Measurements from ENCODE around the gene HORMAD2. TPM values are rescaled to one million over a fixed set of nuclear protein-coding genes. Genes with fewer than 3 reads are reported as not detected.

The HORMAD2 gene
- total RNA-seq, 4 donors from 2014 or later = not detected

- Histone ChIP-seq H3K9me3 (no peaks in the 10 kb centered on the region), H3K27ac (no peak overlapping the region), H3K4me3 (replicated peaks in 1 of 3) (no peak overlapping the region), H3K4me1 (peaks cover 0 to 4% of the 10 kb centered on the region in 2 donors), H3K27me3 (no peaks in the 10 kb centered on the region), H3K36me3 (no peaks in the 10 kb centered on the region)
- intact Hi-C loops (cut with DNase I) = no loop called here
- TF ChIP-seq, protein P1, sequence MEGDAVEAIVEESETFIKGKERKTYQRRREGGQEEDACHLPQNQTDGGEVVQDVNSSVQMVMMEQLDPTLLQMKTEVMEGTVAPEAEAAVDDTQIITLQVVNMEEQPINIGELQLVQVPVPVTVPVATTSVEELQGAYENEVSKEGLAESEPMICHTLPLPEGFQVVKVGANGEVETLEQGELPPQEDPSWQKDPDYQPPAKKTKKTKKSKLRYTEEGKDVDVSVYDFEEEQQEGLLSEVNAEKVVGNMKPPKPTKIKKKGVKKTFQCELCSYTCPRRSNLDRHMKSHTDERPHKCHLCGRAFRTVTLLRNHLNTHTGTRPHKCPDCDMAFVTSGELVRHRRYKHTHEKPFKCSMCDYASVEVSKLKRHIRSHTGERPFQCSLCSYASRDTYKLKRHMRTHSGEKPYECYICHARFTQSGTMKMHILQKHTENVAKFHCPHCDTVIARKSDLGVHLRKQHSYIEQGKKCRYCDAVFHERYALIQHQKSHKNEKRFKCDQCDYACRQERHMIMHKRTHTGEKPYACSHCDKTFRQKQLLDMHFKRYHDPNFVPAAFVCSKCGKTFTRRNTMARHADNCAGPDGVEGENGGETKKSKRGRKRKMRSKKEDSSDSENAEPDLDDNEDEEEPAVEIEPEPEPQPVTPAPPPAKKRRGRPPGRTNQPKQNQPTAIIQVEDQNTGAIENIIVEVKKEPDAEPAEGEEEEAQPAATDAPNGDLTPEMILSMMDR (IDR thresholded peaks at IDR 0.05) = no peak
- TF ChIP-seq POLR2A (IDR thresholded peaks at IDR 0.05) = no peak
- no peak for DNase-seq
Observed at GRCh38 chr22:30219668-30220278, 139.5 kb downstream of the HORMAD2 start.

DNA sequence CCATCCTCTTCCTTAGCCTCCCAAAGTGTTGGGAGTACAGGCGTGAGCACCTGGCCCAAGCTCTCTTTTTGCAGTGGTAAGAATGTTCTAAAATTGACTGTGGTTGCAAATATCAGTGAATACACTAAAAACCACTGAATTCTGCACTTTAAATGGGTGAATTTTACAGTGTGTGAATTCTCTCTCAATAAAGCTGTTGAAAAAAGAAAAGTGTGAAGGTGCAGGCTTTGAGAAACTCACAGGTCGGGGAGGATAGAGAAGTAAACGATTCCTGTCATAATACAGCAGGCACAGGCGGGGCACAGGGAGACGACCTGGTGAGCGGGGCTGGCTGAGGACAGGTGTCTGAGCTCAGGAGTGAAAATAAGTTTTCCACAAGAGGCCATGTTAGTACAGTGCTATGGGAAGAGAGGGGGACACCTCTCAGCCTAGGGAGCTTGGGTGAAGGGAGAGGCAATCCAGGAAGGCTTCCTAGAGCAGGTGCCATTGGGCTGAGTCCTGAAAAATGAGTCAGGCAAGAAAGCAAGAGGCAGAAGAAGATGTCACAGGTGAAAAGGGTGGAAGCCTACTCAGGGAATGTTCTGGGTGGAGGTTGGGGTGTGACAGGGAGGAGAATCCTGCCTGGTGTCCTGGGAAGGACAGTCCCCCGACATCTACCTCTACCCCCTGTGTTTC, 140.2 kb downstream of the HORMAD2 start:
- H3K36me3 ChIP-seq = no peaks in the 10 kb centered on the region
- H3K27me3 ChIP-seq = no peaks in the 10 kb centered on the region
- no peak for DNase-seq
- no peak overlapping the region for H3K4me3 ChIP-seq (replicated peaks in 1 of 3)
- H3K4me1 ChIP-seq = peaks cover 0 to 4% of the 10 kb centered on the region in 2 donors
- no peak for TF ChIP-seq POLR2A (IDR thresholded peaks at IDR 0.05)
- TF ChIP-seq, protein P1 (IDR thresholded peaks at IDR 0.05) = no peak
- 81 to 85% methylated on average over 7 of the region's 7 CpGs for WGBS, 2 donors
- intact Hi-C loops (cut with DNase I) = no loop called here
- H3K9me3 ChIP-seq = no peaks in the 10 kb centered on the region
- H3K27ac ChIP-seq = no peak overlapping the region

GRCh38 chr22:30221121-30221992, 141.1 kb downstream of the HORMAD2 start:
- TF ChIP-seq, protein P1 (IDR thresholded peaks at IDR 0.05) = no peak
- no peak for TF ChIP-seq POLR2A (IDR thresholded peaks at IDR 0.05)
- Histone ChIP-seq H3K27ac (no peak overlapping the region), H3K4me3 (replicated peaks in 1 of 3) (no peak overlapping the region), H3K4me1 (peaks cover 0 to 4% of the 10 kb centered on the region in 2 donors), H3K36me3 (no peaks in the 10 kb centered on the region), H3K9me3 (no peaks in the 10 kb centered on the region), H3K27me3 (no peaks in the 10 kb centered on the region)
- no peak for DNase-seq
- 73 to 82% methylated on average over 26 of the region's 26 CpGs for WGBS, 2 donors
- intact Hi-C loops (cut with DNase I) = no loop called here

DNA sequence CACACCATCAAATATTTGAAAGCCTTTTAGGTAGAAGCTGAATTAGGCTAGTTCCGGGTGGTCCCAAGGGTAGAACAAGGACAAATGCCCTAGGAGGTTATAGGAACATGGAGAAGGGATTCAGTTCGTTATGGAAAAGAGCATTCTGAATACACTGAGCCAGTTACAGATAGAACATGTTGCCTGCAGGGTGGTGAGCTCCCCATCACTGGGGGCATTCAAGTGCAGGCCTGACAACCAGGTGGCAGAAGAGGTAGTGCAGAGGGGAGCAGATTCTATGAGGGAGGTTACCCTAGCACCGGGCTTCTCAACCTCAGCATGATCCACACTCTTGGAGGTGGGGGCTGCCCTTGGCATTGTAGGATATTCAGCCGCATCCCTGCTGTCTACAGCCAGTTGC, 142.1 kb downstream of the HORMAD2 start:
- Histone ChIP-seq H3K36me3 (no peaks in the 10 kb centered on the region), H3K4me1 (peaks cover 0 to 4% of the 10 kb centered on the region in 2 donors), H3K27ac (no peak overlapping the region), H3K9me3 (no peaks in the 10 kb centered on the region), H3K4me3 (replicated peaks in 1 of 3) (no peak overlapping the region), H3K27me3 (no peaks in the 10 kb centered on the region)
- TF ChIP-seq, protein P1 (IDR thresholded peaks at IDR 0.05) = no peak
- no peak for TF ChIP-seq POLR2A (IDR thresholded peaks at IDR 0.05)
- WGBS, 2 donors = 85 to 88% methylated on average over 3 of the region's 4 CpGs
- intact Hi-C loops (cut with DNase I) = no loop called here
- no peak for DNase-seq

Measured in thyroid gland (tissue), 4 donors.